DOHH2 (cell line): ENCODE results near the gene KIF26A.

ENCODE experiments used
- H3F3A ChIP-seq: fragments of 200-600 bp; sonication (generic), shearing (Covaris generic); 2 replicates; pipeline ENCODE4 v1.6.0; 2016; ENCODE audit warnings: antibody characterized with exemption, mild to moderate bottlenecking; ENCODE audit not compliant: control insufficient read depth, insufficient read depth
- H3K27ac ChIP-seq: fragments of 200-600 bp; sonication (generic); 2 replicates; pipeline ENCODE4 v1.5.1; 2014; ENCODE audit warnings: low read depth, mild to moderate bottlenecking, low read length, moderate library complexity
- H3K27me3 ChIP-seq: fragments of 200-600 bp; sonication (generic); 2 replicates; pipeline ENCODE4 v1.6.1; 2014; ENCODE audit warnings: mild to moderate bottlenecking, low read length, mixed read lengths; ENCODE audit not compliant: control insufficient read depth
- H3K36me3 ChIP-seq: fragments of 200-600 bp; sonication (generic); 2 replicates; pipeline ENCODE4 v1.6.1; 2014; ENCODE audit warnings: mild to moderate bottlenecking, low read length, moderate library complexity, mixed read lengths; ENCODE audit not compliant: control insufficient read depth
- H3K4me1 ChIP-seq: fragments of 200-600 bp; sonication (generic); 2 replicates; pipeline ENCODE4 v1.6.1; 2014; ENCODE audit warnings: mild to moderate bottlenecking, low read length, mixed read lengths; ENCODE audit not compliant: control insufficient read depth
- H3K4me2 ChIP-seq: fragments of 200-600 bp; sonication (generic); 2 replicates; pipeline ENCODE4 v1.6.0; 2014; ENCODE audit warnings: mild to moderate bottlenecking, low read length, moderate library complexity
- H3K4me3 ChIP-seq: fragments of 200-600 bp; sonication (generic); 2 replicates; pipeline ENCODE4 v1.5.1; 2014; ENCODE audit warnings: mild to moderate bottlenecking, low read length, mixed read lengths
- H3K79me2 ChIP-seq: fragments of 200-600 bp; sonication (generic); 2 replicates; pipeline ENCODE4 v1.6.1; 2014; ENCODE audit warnings: mild to moderate bottlenecking, low read length, mixed read lengths; ENCODE audit not compliant: control insufficient read depth
- H3K9me2 ChIP-seq: fragments of 200-600 bp; sonication (generic); replicated peaks from 2 replicates; pipeline ENCODE4 v1.6.1; 2014; ENCODE audit warnings: mild to moderate bottlenecking, low read length, mixed read lengths; ENCODE audit not compliant: control insufficient read depth
- H3K9me3 ChIP-seq: fragments of 200-600 bp; sonication (generic); 2 replicates; pipeline ENCODE4 v1.6.1; 2014; ENCODE audit warnings: antibody characterized with exemption, low read length, mixed read lengths; ENCODE audit not compliant: control insufficient read depth, insufficient read depth
- H4K20me1 ChIP-seq: fragments of 200-600 bp; sonication (generic); 2 replicates; pipeline ENCODE4 v1.6.0; 2014; ENCODE audit warnings: low read depth, mild to moderate bottlenecking, antibody characterized with exemption, low read length, moderate library complexity; ENCODE audit not compliant: control insufficient read depth, insufficient read depth
- CTCF ChIP-seq: fragments of 200-600 bp; sonication (generic); IDR thresholded peaks from one replicate; pipeline ENCODE4 v1.5.1; 2014; ENCODE audit warnings: antibody characterized with exemption, mild to moderate bottlenecking, low read depth, low read length; ENCODE audit not compliant: poor library complexity, severe bottlenecking
- EZH2phosphoT487 ChIP-seq: fragments of 200-600 bp; sonication (generic); IDR thresholded peaks from 2 replicates; pipeline ENCODE4 v1.6.1; 2017; ENCODE audit warnings: borderline replicate concordance, mild to moderate bottlenecking, antibody characterized with exemption, low read length, moderate library complexity, mixed read lengths

KIF26A gene

DNA sequence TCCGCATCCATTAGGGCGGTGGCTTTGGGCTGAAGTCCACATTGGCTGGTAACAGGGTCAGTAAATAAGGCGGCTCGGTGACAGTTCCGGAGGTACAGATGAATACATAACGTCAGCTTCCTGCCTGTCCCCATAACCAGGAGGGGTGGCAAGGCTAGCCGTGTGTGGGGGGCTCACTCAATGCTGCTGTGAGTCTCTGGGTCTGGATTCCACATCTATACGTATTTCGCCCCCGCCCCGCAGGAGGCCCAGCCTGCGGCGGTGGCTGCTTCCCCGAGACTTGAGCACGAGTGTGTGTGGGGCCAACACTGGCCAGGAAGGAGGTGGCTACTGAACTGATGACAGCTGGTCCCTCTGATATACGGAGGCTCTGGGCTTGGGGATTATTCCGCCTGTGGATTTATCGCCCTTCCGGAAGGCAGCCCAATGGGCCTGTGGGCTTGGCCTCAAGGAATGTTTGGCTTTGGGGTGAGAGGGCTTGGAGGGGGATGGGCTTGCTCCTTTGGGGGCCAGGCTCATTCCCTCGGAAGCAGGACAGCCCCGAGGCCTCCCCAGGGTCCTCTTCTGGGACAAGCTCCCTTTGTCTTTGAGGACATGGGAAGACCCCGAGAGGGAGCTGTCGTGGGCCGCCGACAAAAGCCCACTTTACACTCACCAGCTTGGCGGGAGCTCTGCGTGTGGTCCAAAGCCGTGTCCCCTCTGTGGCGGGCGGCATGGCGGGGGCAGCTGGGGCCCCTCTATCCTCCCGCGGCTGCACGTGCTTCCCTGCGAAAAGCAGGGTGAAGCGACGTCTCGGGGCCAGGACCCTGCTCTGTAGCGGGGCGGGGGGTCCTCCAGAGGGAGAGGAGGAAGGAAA, 82.1 kb downstream of the KIF26A start:
- H3K4me1 ChIP-seq = peaks cover 3% of the 10 kb centered on the region; the same call in 1 of the 2 replicates
- H3K79me2 ChIP-seq = no peaks in the 10 kb centered on the region
- H3K36me3 ChIP-seq = no peaks in the 10 kb centered on the region
- H3K27ac ChIP-seq = no peak overlapping the region
- no peak overlapping the region for H3K4me2 ChIP-seq
- H3K9me3 ChIP-seq = peaks cover 5% of the 10 kb centered on the region; the same call in 1 of the 2 replicates
- no peaks in the 10 kb centered on the region for H4K20me1 ChIP-seq
- H3K4me3 ChIP-seq = no peak overlapping the region
- no peaks in the 10 kb centered on the region for H3K27me3 ChIP-seq
- no peak for TF ChIP-seq EZH2phosphoT487
- H3K9me2 ChIP-seq = no peaks in the 10 kb centered on the region
- H3F3A ChIP-seq = no peaks in the 10 kb centered on the region

DNA sequence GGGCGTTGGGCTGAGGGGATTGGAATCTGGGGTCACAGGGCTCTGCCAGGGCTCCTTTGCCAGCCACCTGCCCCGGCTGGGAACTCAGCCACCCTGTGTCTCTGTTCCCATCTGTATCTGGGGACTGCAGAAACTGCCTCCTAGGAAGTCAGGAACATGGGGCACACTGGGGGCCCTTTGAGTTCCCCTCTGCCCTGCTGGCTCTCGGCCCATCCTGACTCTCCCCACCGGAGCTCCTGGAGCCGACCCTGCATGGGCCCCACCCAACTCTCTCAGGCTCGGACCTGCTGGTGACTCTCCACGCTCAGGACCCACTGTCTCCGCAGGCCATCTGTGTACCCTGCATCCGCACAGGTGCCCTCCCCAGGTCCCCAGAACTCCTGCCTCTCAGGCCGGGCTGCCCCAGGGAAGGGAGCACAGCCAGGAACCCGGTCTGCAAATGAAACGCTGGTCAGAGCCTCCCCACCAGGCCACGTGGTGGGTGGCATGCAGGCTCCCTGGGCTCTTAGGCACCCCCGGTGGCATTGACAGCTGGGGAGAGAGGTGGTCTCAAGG, 82.8 kb downstream of the KIF26A start:
- no peaks in the 10 kb centered on the region for H3K36me3 ChIP-seq
- TF ChIP-seq CTCF (no peak), EZH2phosphoT487 (no peak)
- no peak overlapping the region for H3K4me3 ChIP-seq
- no peak overlapping the region for H3K27ac ChIP-seq
- no peaks in the 10 kb centered on the region for H3K9me2 ChIP-seq
- H3K9me3 ChIP-seq = peaks cover 5% of the 10 kb centered on the region; the same call in 1 of the 2 replicates
- no peaks in the 10 kb centered on the region for H3K79me2 ChIP-seq
- H3K4me1 ChIP-seq = peaks cover 4% of the 10 kb centered on the region
- no peaks in the 10 kb centered on the region for H3K27me3 ChIP-seq
- H4K20me1 ChIP-seq = no peaks in the 10 kb centered on the region
- no peak overlapping the region for H3K4me2 ChIP-seq
- no peaks in the 10 kb centered on the region for H3F3A ChIP-seq

GRCh38 chr14:104221636-104222369, 83.4 kb downstream of the KIF26A start:
- Histone ChIP-seq H3K9me2 (no peaks in the 10 kb centered on the region), H3K79me2 (no peaks in the 10 kb centered on the region), H3K36me3 (no peaks in the 10 kb centered on the region), H3F3A (no peaks in the 10 kb centered on the region), H3K4me2 (no peak overlapping the region), H4K20me1 (no peaks in the 10 kb centered on the region), H3K4me1 (peaks cover 10% of the 10 kb centered on the region), H3K4me3 (no peak overlapping the region), H3K9me3 (peaks cover 5% of the 10 kb centered on the region; the same call in 1 of the 2 replicates), H3K27me3 (no peaks in the 10 kb centered on the region), H3K27ac (no peak overlapping the region)
- TF ChIP-seq CTCF (no peak), EZH2phosphoT487 (no peak)
